Nephron (organoid): ENCODE data around the gene CD226.
"Not testable (repeated sequence)": the region's sequence is repeated elsewhere in the genome, so short reads cannot be mapped to it uniquely, and the experiment has no call there.

ENCODE experiments used
- H3K27ac Mint-ChIP-seq, 3 experiments: 2 replicates each; pipeline ENCODE4 v1.8.0; 2020; ENCODE audit warnings: mixed read lengths in 3 of 3, mild to moderate bottlenecking in 2 of 3, moderate library complexity in 1 of 3
- H3K27me3 Mint-ChIP-seq: 2 replicates; pipeline ENCODE4 v1.8.0; 2021; ENCODE audit warnings: low read depth, mild to moderate bottlenecking, moderate library complexity, mixed read lengths
- H3K36me3 Mint-ChIP-seq: 2 replicates; pipeline ENCODE4 v1.8.0; 2020; ENCODE audit warnings: low read depth, mixed read lengths
- H3K4me1 Mint-ChIP-seq: 2 replicates; pipeline ENCODE4 v1.8.0; 2020; ENCODE audit warnings: mixed read lengths
- H3K4me3 Mint-ChIP-seq, 3 experiments: 2 replicates each; pipeline ENCODE4 v1.8.0; 2020; ENCODE audit warnings: mild to moderate bottlenecking in 3 of 3, mixed read lengths in 3 of 3, moderate library complexity in 2 of 3
- H3K9me3 Mint-ChIP-seq: 2 replicates; pipeline ENCODE4 v1.8.0; 2020; ENCODE audit warnings: mixed read lengths
- TF ChIP-seq, protein P1 (sequence below), 3 experiments: fragments of 200-600 bp; sonication (generic); IDR thresholded peaks; one replicate each; pipeline ENCODE4 v1.5.0; 2021; ENCODE audit warnings: antibody characterized with exemption in 3 of 3; ENCODE audit not compliant: unreplicated experiment in 3 of 3

The CD226 gene

DNA sequence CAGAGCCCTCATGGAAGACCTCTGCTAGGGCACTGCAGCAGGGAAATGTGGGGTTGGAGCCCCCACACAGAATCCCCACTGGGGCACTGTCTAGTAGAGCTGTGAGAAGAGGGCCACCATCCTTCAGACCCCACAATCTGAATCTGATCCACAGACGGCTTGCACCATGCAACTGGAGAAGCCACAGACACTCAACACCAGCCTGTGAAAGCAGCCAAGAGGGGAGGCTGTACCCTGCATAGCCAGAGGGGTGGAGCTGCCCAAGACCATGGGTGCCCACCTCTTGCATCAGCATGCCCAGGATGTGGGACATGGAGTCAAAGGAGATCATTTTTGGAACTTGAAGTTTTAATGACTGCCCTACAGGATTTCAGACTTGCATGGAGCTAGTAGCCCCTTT lies 6.5 kb downstream of the CD226 start:
- H3K4me3 Mint-ChIP-seq, result no peak overlapping the region
- H3K27me3 Mint-ChIP-seq, result no peaks in the 10 kb centered on the region
- H3K36me3 Mint-ChIP-seq, result no peaks in the 10 kb centered on the region
- no peaks in the 10 kb centered on the region for H3K4me1 Mint-ChIP-seq
- H3K9me3 Mint-ChIP-seq, result peaks cover 6% of the 10 kb centered on the region
- TF ChIP-seq, protein P1, sequence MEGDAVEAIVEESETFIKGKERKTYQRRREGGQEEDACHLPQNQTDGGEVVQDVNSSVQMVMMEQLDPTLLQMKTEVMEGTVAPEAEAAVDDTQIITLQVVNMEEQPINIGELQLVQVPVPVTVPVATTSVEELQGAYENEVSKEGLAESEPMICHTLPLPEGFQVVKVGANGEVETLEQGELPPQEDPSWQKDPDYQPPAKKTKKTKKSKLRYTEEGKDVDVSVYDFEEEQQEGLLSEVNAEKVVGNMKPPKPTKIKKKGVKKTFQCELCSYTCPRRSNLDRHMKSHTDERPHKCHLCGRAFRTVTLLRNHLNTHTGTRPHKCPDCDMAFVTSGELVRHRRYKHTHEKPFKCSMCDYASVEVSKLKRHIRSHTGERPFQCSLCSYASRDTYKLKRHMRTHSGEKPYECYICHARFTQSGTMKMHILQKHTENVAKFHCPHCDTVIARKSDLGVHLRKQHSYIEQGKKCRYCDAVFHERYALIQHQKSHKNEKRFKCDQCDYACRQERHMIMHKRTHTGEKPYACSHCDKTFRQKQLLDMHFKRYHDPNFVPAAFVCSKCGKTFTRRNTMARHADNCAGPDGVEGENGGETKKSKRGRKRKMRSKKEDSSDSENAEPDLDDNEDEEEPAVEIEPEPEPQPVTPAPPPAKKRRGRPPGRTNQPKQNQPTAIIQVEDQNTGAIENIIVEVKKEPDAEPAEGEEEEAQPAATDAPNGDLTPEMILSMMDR (IDR thresholded peaks at IDR 0.05; ENCODE audit: unreplicated experiment in 3 of 3), result no peak
- no peak overlapping the region for H3K27ac Mint-ChIP-seq

DNA sequence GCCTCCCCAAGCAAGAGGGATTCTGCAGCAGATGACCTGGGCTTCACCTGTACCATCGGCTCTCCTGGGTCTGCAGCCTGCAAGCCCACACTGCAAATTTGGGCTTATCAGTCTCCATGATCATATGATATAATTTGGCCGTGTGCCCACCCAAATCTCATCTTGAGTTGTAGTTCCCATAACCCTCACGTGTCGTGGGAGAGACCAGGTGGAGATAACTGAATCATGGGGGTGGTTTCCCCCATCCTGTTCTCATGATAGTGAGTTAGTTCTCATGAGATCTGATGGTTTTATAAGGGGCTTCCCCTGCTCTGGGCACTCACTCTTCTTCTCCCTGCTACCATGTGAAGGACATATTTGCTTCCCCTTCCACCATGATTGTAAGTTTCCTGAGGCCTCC lies 7.9 kb downstream of the CD226 start:
- H3K36me3 Mint-ChIP-seq, H3K9me3 Mint-ChIP-seq, H3K27ac Mint-ChIP-seq, H3K27me3 Mint-ChIP-seq, H3K4me1 Mint-ChIP-seq, H3K4me3 Mint-ChIP-seq: not testable (repeated sequence)

DNA sequence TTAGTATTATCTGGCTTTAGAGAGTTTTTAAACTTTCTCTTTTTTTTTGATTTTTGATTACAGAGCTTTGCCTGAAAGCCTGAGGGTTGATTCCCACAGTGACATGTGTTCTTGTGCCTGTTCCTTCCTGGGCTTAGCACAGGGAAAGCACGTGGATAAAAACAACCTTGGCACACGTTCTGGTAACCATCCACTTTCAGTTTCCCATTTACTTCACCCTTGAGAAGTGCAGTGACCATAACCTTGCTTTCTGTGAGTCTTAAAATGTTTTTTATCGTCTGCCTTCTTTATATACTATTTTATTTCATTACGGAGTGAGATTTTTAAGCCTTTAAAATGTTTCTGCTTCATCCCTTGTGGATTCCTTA lies 11.5 kb downstream of the CD226 start:
- no peak overlapping the region for H3K4me3 Mint-ChIP-seq
- H3K9me3 Mint-ChIP-seq, result no peaks in the 10 kb centered on the region
- no peaks in the 10 kb centered on the region for H3K36me3 Mint-ChIP-seq
- H3K27ac Mint-ChIP-seq, result no peak overlapping the region
- no peaks in the 10 kb centered on the region for H3K4me1 Mint-ChIP-seq
- TF ChIP-seq, protein P1 (IDR thresholded peaks at IDR 0.05; ENCODE audit: unreplicated experiment in 3 of 3), result no peak
- H3K27me3 Mint-ChIP-seq, result no peaks in the 10 kb centered on the region

DNA sequence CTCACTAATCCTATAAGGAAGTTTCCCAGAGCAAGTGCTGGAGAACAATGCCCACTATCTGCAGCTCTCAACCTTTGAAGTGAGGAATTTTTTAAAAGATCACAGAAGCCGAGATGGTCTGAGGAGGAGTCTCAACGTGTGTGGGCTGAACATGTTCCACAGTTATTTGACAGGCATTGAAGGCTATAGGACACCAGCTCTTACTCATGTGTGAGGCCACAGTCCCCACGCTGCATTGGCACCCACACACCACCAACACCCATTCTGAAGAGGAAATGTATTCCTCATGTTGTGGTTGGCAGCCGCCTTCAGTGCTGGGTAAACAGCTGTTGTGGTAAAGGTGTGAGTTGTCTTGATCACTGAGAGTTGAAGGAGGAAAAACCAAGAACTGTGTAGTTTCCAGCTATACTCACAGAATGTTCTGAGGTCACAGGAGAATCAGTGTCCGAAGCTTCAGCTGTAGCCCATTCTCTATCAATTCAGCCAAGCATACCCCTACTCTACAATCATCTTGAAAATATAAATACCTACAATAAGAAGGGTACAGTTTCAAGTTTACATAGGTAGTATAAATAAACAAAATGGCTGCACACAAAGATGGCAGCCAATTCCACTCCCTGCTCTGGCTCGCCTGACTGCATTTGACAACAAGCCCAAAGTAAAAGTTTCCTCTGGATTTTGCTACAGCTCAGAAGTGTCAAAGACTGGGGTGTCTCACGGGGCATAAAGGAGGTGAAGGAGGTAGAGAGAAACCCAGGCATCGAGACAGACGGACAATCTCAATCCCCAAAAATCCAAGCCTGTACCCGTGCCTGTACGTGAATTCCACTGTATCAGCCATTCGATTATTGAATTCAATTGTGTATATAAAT lies 12.1 kb downstream of the CD226 start:
- Mint-ChIP-seq H3K4me1 (no peaks in the 10 kb centered on the region), H3K27ac (no peak overlapping the region), H3K36me3 (no peaks in the 10 kb centered on the region), H3K27me3 (no peaks in the 10 kb centered on the region), H3K4me3 (no peak overlapping the region), H3K9me3 (no peaks in the 10 kb centered on the region)
- TF ChIP-seq, protein P1 (IDR thresholded peaks at IDR 0.05; ENCODE audit: unreplicated experiment in 3 of 3), result no peak

DNA sequence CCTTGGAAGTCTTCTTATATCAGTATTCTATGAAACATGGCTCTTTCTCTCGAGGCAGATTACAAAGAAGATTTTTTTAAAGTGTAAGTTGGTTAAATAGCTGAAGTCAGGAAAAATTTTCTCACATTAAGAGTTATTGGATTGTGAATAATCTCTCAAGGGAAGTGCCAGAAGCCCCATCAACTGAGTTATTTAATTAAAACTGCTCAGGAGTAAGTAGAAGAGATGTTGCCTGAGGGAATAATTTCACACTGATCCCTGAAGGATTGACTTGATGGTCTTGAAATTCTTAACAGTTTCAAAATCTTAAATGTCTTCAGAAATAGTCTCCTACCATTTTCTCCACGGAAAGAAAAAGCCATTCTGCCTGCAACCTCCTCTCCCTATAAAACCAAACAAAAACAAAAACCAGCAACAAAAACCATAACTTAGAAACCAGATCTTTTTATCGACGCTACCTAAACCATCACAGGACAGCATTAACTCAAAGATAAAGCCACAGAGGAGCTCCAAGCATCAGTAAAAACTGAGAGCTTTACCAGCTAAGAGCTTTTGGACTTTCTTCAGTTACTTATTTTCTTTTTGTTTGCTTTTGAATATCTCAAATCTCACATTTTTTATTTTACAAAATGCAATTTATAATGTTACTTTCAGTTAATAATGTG lies 12.9 kb downstream of the CD226 start:
- no peaks in the 10 kb centered on the region for H3K36me3 Mint-ChIP-seq

DNA sequence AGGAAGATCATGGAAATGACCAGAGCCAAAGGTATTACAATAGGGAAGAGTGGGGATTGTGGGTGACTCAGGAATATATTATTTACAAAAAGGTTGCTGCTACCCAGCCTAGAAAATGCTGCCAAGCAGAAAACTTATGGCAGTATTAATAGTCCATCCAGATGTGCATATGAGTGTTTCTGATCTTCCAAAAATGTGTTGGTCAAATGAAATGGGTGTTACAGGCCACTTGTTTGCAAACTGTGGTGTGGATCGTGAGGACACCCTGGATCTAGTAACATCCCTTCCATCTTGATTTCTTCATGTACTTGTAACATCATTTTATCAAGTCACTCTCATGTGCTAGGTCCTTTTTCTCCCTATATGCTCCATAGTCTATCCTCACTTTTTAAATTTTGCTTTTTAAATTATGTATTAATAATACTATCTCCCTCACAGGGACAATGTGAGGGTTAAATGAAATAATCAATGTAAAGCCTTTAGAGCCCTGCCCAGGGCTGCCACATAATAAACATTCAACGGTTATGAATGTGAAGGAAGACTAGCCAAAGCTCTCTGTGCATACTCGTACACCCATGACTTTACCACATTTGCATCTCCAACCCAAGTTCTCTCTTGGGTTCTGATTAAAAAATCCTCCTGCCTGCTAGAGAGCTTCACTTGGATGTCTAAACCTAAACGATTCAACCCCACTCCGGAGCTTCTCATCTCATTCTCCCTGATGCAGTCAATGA lies 18.5 kb downstream of the CD226 start:
- TF ChIP-seq, protein P1 (IDR thresholded peaks at IDR 0.05; ENCODE audit: unreplicated experiment in 3 of 3), result no peak
- Mint-ChIP-seq H3K27me3 (no peaks in the 10 kb centered on the region), H3K9me3 (no peaks in the 10 kb centered on the region), H3K4me3 (no peak overlapping the region), H3K36me3 (no peaks in the 10 kb centered on the region), H3K27ac (no peak overlapping the region), H3K4me1 (no peaks in the 10 kb centered on the region)

More for the DNA sequence above, 12.9 kb downstream of the CD226 start:
- Mint-ChIP-seq H3K27ac (no peak overlapping the region), H3K4me3 (no peak overlapping the region), H3K4me1 (no peaks in the 10 kb centered on the region), H3K27me3 (no peaks in the 10 kb centered on the region), H3K9me3 (no peaks in the 10 kb centered on the region)
- TF ChIP-seq, protein P1 (IDR thresholded peaks at IDR 0.05; ENCODE audit: unreplicated experiment in 3 of 3), result no peak
